K562 (cell line): Measurements from ENCODE around the gene NCAPD2. TPM values are rescaled to one million over a fixed set of nuclear protein-coding genes. Genes with fewer than 3 reads are reported as not detected.

Experiments
- CBX1 ChIP-seq: sonication (generic); IDR thresholded peaks from 2 replicates; pipeline ENCODE4 v1.6.1; 2016; ENCODE audit warnings: antibody characterized with exemption, low read depth, mild to moderate bottlenecking
- CREB1 ChIP-seq, 2 experiments: sonication (generic) in 1 of 2; formaldehyde crosslinking in 1 of 2; IDR thresholded peaks; 2 replicates each; pipeline versions ENCODE4 v1.6.1 to v1.8.0; 2012 to 2022; ENCODE audit warnings: inconsistent platforms in 1 of 2, mild to moderate bottlenecking in 1 of 2, missing genetic modification reagents in 1 of 2, moderate library complexity in 1 of 2
- EGR1 ChIP-seq: fragments of 450-650 bp; conservative IDR thresholded peaks from 2 replicates; pipeline ENCODE4 v1.6.1; 2017; ENCODE audit warnings: mild to moderate bottlenecking
- ETV1 ChIP-seq: fragments of 450-650 bp; conservative IDR thresholded peaks from 2 replicates; pipeline ENCODE4 v1.6.1; 2016; ENCODE audit warnings: missing genetic modification characterization, control low read depth, low read depth, missing compliant biosample characterization
- FOSL1 ChIP-seq: fragments of 200-800 bp; sonication (Bioruptor generic); conservative IDR thresholded peaks from 2 replicates; pipeline ENCODE4 v1.6.1; 2016; ENCODE audit warnings: missing genetic modification characterization, missing compliant biosample characterization
- HMG20B ChIP-seq: fragments of 250-450 bp; sonication (Bioruptor Pico); IDR thresholded peaks from 2 replicates; pipeline ENCODE4 v1.5.0; 2021; ENCODE audit warnings: mild to moderate bottlenecking
- MAZ ChIP-seq, 2 experiments: fragments of 450-650 bp in 1 of 2; sonication (generic) in 1 of 2; formaldehyde crosslinking; IDR thresholded peaks in 1 of 2; conservative IDR thresholded peaks in 1 of 2; 2 replicates each; pipeline versions ENCODE4 v1.4.0 to v1.5.0; 2020; ENCODE audit warnings: mild to moderate bottlenecking in 1 of 2, missing genetic modification reagents in 1 of 2
- NONO ChIP-seq, 2 experiments: fragments of 200-400 bp in 1 of 2; fragments of 450-650 bp in 1 of 2; formaldehyde crosslinking in 1 of 2; IDR thresholded peaks; 2 replicates each; pipeline ENCODE4 v1.6.1; 2017; ENCODE audit warnings: low read depth in 2 of 2, mild to moderate bottlenecking in 2 of 2, moderate library complexity in 2 of 2, low read length in 1 of 2
- POLR2AphosphoS5 ChIP-seq: IDR thresholded peaks from 2 replicates; pipeline ENCODE4 v1.6.1; 2011; ENCODE audit warnings: mild to moderate bottlenecking, low read depth, low read length, moderate library complexity; ENCODE audit not compliant: control insufficient read depth, insufficient read depth
- POLR2B ChIP-seq: fragments of 450-650 bp; IDR thresholded peaks from 2 replicates; pipeline ENCODE4 v1.6.1; 2018; ENCODE audit warnings: low read depth; ENCODE audit not compliant: partially characterized antibody
- RFX5 ChIP-seq: IDR thresholded peaks from 2 replicates; pipeline ENCODE4 v1.6.1; 2011; ENCODE audit warnings: low read depth, mild to moderate bottlenecking, improper control_type of control experiment, low read length
- ZBTB40 ChIP-seq, 2 experiments: fragments of 450-650 bp in 1 of 2; sonication (generic) in 1 of 2; formaldehyde crosslinking in 1 of 2; IDR thresholded peaks; 2 replicates each; pipeline versions ENCODE4 v1.7.1 to v1.9.0; 2016 to 2022; ENCODE audit warnings: inconsistent platforms in 1 of 2, mild to moderate bottlenecking in 1 of 2, missing genetic modification reagents in 1 of 2
- ZBTB49 ChIP-seq: sonication (generic); formaldehyde crosslinking; IDR thresholded peaks from 2 replicates; pipeline ENCODE4 v1.8.0; 2022; ENCODE audit warnings: missing genetic modification reagents, mild to moderate bottlenecking, borderline replicate concordance
- polyA plus RNA-seq, 8 experiments: library from polyadenylated mRNA; depleted of rRNA in 4 of 8; stranded (reverse) in 5 of 8; unstranded in 3 of 8; fragments of >200 nt; fragmentation: Nextera tagmentation in 2 of 8; fragmentation: Illumina TruSeq in 1 of 8; extraction: Ambion mirVana in 2 of 8; extraction: Trizol in 1 of 8; gene quantifications; 2 replicates each; pipeline versions ENCODE4 v1.2.1 to v1.2.3, GENCODE V29; 2011 to 2014; ENCODE audit warnings: inconsistent platforms in 1 of 8, missing spikeins in 1 of 8
- total RNA-seq, 7 experiments: library from RNA; depleted of rRNA in 6 of 7; stranded (reverse); fragments of >200 nt in 6 of 7; fragmentation: Illumina TruSeq in 2 of 7; extraction: Trizol in 2 of 7; gene quantifications; 2 replicates each; pipeline versions ENCODE4 v1.2.1 to v1.2.3, GENCODE V29; 2011 to 2021; ENCODE audit warnings: low replicate concordance in 1 of 7

The NCAPD2 gene
- total and polyA plus RNA-seq, 9 of the 15 experiments (the other 6 are each of a cell fraction or from before 2014, with no cell fraction given): 16.9 to 93.7 (median 68.3) TPM

GRCh38 chr12:6492838-6493496, 935 bp upstream of the NCAPD2 start, which contains the start of gene MRPL51 (continued):
- no peak for TF ChIP-seq ZBTB49 (CRISPR knock-in tag)
- TF ChIP-seq ZBTB40 (IDR thresholded peaks at IDR 0.05): peak; percentile 98
- no peak for TF ChIP-seq ZBTB40 (CRISPR knock-in tag; IDR thresholded peaks at IDR 0.05)
- no peak for TF ChIP-seq HMG20B (CRISPR knock-in tag)
- peak; percentile 87 for TF ChIP-seq ETV1
- no peak for TF ChIP-seq RFX5
- peak; percentile 74; the same call in 1 of the 2 replicates for TF ChIP-seq CBX1
- TF ChIP-seq FOSL1 (tag): no peak
- TF ChIP-seq NONO (IDR thresholded peaks at IDR 0.05; ENCODE audit: low read depth in 2 of 2, low read length in 1 of 2): no peak
- peak; percentile 87 for TF ChIP-seq POLR2B
- TF ChIP-seq MAZ (CRISPR knock-in tag; conservative IDR thresholded peaks at IDR 0.05 in 1 of 2, IDR thresholded peaks at IDR 0.05 in 1 of 2): peak in 1 of 2 experiments; percentile 70; a peak in 2 of 4 replicates
- TF ChIP-seq POLR2AphosphoS5: peak; percentile 83
- TF ChIP-seq CREB1 (IDR thresholded peaks at IDR 0.05): no peak
- TF ChIP-seq CREB1 (CRISPR knock-in tag; IDR thresholded peaks at IDR 0.05): peak; percentile 52
- TF ChIP-seq EGR1: peak; percentile 90
